Activated CD8-positive, alpha-beta memory T cell treated with anti-CD3 and anti-CD28 coated beads for 36 hours (primary cell): ENCODE results near the gene EIF6. TPM values are rescaled to one million over a fixed set of nuclear protein-coding genes. Genes with fewer than 3 reads are reported as not detected.

Experiments
- CTCF ChIA-PET: fragments of 350-600 bp; sonication (Branson Sonifier 250); formaldehyde crosslinking; loops from one replicate; lab custom pipeline; 2021; ENCODE audit warnings: antibody characterized with exemption; lab: Charles Lee
- POLR2A ChIA-PET: fragments of 350-600 bp; sonication (Branson Sonifier 250); formaldehyde crosslinking; loops from one replicate; lab custom pipeline; 2021; ENCODE audit warnings: antibody characterized with exemption; lab: Charles Lee
- total RNA-seq, 2 experiments: library from RNA; stranded (reverse); gene quantifications; one replicate each; pipeline ENCODE4 v1.2.3, GENCODE V29; 2021

Gene EIF6
- total RNA-seq, 2 experiments from 2014 or later: 190 to 192 TPM

DNA sequence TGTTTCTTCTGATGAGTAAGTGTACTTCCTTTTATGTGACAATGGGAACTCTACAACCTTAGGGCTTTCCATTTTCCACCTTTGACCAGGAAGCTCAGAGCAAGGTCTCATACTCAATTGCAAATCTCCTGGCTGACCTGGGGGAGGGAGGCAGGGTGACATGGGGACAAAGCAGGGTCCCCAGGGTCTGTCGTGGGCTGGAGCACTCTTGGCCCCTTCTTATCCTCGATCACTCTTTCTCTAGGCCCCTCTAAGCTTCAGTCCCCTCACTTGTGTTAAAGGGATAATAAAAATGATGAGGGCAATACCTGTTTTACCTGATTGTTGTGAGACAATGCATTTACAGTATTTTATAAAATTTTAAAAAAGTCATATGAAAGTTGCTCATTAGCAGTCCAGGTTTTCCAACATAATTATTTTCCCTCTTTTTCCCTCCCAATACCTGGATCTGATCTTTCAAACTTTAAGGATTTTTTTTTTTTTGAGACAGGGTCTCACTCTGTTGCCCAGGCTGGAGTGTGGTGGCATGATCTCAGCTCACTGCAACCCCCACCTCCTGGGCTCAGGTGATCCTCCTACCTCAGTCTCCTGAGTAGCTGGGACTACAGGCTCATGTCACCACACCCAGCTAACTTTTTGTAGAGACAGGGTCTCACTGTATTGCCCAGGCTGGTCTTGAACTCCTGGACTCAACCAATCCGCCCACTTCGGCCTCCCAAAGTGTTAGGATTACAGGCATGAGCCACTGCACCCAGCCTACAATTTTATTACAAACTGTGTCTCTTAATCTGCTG lies 16.1 kb upstream of the EIF6 start:
- POLR2A ChIA-PET: no interaction called here
- CTCF ChIA-PET: interaction anchor here (0.6 to 0.9 kb wide), 2 partner anchors 29 to 139 kb away, joined by 3 to 4 read pairs; no protein-coding TSS in a partner anchor

DNA sequence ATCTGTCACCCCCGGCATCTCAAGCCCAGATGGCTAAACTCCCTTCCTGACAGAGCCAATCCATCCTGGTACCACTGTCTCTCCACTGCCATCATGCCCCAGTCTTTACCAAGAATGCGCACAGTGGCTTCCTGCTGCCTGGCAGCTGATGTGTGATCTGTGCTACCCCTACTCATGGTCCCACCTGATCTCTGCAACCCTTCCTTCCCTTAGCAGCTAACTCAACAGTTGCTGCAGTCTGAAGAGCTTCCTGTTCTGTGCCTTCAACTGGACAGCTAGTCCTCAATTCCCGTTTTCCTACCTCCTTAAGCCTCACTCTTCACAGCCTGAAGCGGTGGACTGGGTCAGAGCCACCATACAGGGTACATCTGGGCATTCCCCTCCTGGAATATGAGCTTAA lies 15.2 kb upstream of the EIF6 start:
- CTCF ChIA-PET: interaction anchor here (0.9 kb wide), 1 partner anchor 30 kb away, joined by 4 read pairs; no protein-coding TSS in a partner anchor
- POLR2A ChIA-PET: no interaction called here

DNA sequence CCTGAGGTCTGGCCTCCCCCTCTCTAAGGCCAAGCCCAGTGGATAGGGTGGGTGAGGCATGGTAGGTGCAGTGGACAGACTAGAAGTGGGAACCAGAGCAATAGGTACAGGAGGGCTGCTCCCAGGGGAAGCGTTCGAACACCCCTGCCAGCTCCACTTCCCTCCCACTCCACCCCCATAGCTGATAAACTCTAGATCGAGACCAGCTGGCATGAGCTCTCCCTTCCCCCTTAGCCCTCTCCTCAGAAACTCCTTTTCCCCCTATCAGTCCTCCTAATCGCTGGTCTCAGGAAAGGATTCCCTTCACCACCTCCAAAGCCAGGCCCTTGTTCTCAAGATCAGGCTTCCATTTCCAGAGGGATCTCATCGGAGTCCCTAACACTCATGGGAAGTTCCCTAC lies 13.7 kb upstream of the EIF6 start:
- POLR2A ChIA-PET: no interaction called here
- CTCF ChIA-PET: no interaction called here

- CTCF ChIA-PET: no interaction called here
- POLR2A ChIA-PET: no interaction called here
Observed at GRCh38 chr20:35297740-35298139, 13.2 kb upstream of the EIF6 start.

DNA sequence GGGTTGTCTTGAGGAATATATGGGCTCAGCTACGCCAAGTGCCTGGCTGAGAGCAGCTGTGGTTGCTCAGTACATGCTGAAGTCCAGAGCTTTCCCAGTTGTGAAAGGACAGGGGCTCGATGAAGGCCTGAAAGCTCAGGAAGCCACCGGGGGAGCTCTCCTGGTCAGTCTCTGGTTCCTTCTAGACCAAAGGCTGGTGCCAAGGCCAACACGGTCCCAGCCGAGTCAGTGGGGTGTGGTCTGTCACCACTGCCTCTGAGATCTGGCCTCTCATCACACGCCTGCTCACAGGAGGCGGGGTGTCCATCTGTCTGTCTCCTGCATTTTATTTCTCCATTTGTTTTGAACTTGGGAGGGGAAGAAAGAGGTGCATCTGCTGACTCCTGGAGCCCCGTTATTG lies 12.6 kb upstream of the EIF6 start:
- ChIA-PET CTCF (no interaction called here), POLR2A (no interaction called here)

GRCh38 chr20:35296101-35296554 lies 11.6 kb upstream of the EIF6 start:
- ChIA-PET POLR2A (no interaction called here), CTCF (no interaction called here)

GRCh38 chr20:35295674-35296073 lies 11.1 kb upstream of the EIF6 start:
- CTCF ChIA-PET: interaction anchor here (1.3 kb wide), 1 partner anchor 10 kb away, joined by 3 read pairs; no protein-coding TSS in a partner anchor
- POLR2A ChIA-PET: no interaction called here

DNA sequence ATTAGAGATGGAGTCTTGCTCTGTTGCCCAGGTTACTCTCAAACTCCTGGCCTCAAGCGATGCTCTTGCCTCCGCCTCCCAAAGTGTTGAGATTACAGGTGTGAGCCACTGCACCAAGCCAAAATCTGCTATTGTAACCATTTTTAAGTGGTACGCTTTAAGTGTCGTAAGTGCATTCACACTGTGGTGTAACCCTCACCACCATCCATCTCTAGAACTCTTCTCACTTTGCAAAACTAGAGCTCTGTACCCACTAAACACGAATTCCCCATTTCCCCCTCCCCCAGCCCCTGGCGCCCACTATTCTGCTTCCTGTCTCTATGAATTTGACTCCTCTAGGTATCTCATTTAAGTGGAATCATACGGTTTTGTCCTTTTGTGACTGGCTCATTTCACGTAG lies 10.5 kb upstream of the EIF6 start:
- CTCF ChIA-PET: interaction anchor here (1.3 to 1.6 kb wide), 2 partner anchors 11 kb away, joined by 3 read pairs; partner anchors contain the start of gene EIF6
- POLR2A ChIA-PET: no interaction called here

GRCh38 chr20:35294293-35294685 lies 9.7 kb upstream of the EIF6 start:
- CTCF ChIA-PET: interaction anchor here (1.3 to 1.6 kb wide), 2 partner anchors 10 to 11 kb away, joined by 3 read pairs; partner anchors contain the start of gene EIF6

DNA sequence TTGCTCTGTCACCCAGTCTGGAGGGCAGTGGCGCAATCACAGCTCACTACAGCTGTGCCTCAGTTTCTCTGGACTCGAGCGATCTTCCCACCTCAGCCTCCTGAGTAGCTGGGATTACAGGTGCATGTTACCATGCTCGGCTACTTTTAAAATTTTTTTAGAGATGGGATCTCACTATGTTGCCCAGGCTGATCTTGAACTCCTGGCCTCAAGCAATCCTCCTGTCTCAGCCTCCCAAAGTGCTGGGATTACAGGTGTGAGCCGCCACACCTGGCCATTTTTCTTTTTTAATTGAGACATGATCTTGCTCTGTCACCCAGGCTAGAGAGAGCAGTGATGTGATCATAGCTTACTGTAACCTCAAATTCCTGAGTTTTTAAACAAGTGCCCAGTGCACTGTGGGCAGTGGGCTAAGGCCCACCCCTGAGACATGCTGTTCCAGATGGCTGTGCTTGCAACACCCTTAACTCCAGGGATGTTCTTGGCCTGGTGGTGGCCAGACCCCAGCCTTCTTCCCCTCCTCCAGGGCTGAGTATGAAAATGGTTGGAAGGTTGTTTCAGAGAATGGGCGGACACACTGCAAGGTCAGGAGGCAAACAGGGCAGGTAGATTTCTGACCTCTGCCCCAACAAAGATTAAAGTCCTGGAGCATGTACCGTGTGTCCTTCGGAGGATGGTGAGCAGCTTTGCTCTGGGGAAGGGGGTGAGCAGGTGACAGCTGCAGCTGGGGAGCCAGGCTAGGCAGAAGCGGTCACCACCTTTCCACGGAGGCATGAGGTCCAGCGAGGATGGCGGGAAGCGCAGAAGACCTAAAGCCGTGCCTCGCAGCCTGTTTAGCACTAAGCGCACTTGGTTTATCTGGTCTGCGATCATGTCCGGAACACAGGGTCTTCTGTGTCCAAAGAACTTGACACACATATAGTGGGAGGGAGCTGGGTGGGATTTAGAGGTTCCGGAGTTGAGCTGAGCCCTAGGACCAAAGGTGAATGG lies 9.0 kb upstream of the EIF6 start:
- ChIA-PET CTCF (interaction anchor here (1.6 kb wide), 1 partner anchor 9 kb away, joined by 3 read pairs; the partner anchor contains the start of gene EIF6), POLR2A (interaction anchor here (0.6 kb wide), 1 partner anchor 15 kb away, joined by 3 read pairs; no protein-coding TSS in a partner anchor)

More at GRCh38 chr20:35294293-35294685, 9.7 kb upstream of the EIF6 start:
- POLR2A ChIA-PET: interaction anchor here (0.6 kb wide), 1 partner anchor 16 kb away, joined by 3 read pairs; no protein-coding TSS in a partner anchor

- ChIA-PET POLR2A (no interaction called here), CTCF (no interaction called here)
Observed at GRCh38 chr20:35292504-35293285, 8.1 kb upstream of the EIF6 start.

GRCh38 chr20:35291654-35292503 lies 7.3 kb upstream of the EIF6 start, which contains the start of gene FAM83C:
Gene FAM83C, minus strand, starts transcription at chr20:35292425. Its CDS starts 121 bp downstream, at chr20:35292304.
- ChIA-PET POLR2A (no interaction called here), CTCF (interaction anchor here (1.8 kb wide), 1 partner anchor 12 kb away, joined by 7 read pairs; no protein-coding TSS in a partner anchor)

DNA sequence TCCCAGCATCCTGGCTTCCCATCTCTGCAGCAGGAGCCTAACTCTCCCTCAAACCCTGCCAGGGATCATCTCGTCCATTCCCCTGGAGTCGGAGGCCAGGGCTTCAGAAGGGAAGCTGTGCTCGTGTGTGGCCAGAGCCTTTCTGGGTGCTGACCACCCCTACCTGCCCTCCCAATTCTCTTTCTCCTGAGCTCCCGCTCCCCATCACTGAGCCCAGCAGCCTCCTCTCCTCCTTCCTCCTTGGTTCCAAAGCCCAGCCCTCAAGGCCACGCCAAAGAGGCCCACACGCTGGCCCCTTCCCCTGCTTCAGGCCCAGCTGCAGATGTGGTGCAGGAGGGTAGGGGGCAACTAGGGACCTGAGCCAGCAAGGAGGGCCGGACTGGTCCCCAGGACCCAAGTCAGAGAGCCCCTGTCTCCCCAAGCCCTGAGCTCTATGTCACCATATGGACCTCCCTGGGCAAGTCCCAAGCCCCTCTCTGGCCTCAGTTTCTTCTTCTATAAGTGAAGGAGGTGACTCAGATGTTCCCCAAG lies 6.4 kb upstream of the EIF6 start:
- POLR2A ChIA-PET: no interaction called here
- CTCF ChIA-PET: interaction anchor here (0.8 to 1.8 kb wide), 2 partner anchors 13 to 378 kb away, joined by 3 to 7 read pairs; no protein-coding TSS in a partner anchor

DNA sequence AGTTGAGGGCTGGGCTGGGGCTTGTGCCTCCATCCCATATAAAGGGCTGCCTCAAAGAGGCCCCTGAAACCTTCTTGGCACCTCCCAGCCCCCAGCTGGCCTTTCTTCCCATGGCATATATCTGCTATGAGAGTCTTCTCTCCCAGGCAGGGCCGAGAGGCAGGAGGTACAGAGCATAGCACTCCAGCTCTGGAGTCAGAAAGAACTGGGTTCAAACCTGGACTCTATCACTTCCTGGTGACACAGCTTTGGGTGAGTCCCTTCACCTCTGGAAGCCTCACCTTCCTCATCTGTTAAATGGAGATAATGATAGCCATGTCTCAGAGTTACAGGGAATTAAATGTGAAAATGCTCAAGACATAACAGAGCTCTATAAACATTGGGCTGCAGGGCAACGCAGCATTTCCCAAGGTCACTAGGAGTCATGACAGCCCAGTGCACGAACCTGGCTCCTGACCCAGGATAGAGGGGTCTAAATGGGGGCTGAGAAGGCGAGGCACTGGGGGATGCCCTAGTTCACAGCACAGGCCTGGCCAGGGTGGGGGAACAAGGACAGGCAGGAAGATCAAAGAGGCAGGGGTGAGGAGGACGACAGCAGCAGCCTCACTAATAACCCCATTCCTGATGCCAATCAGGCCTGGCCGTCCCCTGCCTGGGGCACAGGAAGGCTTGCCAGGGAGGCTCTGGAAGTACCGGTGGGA lies 5.8 kb upstream of the EIF6 start:
- ChIA-PET POLR2A (no interaction called here), CTCF (interaction anchor here (0.8 to 1.8 kb wide), 3 partner anchors 13 to 378 kb away, joined by 3 to 7 read pairs (median 4); no protein-coding TSS in a partner anchor)

DNA sequence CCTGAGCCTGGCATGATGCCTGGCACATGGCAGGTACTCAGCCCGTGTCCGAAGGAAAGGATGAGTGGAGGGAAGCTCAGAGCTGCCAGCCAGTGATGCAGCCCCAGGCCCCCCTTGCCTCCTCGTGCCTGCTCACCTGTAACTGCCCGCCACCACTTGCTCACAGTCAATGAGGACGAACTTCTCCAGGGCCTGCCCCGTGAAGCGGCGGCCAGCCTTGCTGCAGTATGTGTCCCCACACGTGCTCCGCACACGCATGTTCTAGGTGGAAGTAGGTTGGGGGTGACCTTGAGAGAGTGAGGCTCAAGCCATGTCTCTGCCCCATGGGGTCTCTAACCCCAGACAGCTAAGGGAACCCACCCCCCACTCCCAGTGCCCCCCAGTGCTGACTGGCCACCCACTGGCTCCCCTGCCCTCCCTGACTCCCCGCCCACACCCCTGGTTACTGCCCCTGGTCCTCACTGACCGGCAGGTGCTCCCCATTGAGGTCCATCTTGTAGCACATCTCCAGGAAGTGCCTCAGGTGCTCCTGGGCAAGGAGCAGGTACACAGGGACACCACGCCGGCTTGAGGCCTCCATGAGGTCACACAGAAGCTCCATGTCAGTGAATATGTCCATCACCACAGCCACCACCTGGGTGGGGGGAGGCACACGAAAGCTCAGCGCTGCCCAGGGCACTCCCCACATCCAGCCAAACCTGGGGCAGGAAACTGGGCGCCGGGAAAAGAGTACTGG lies 3.9 kb upstream of the EIF6 start:
- CTCF ChIA-PET: interaction anchor here (1.3 kb wide), 1 partner anchor 16 kb away, joined by 4 read pairs; no protein-coding TSS in a partner anchor

More for the DNA sequence above, 3.9 kb upstream of the EIF6 start:
- POLR2A ChIA-PET: interaction anchor here (1.3 kb wide), 1 partner anchor 10 kb away, joined by 3 read pairs; the partner anchor contains the start of gene MMP24OS
